GM12874 (cell line): ENCODE measurements around the gene KRT20.

Experiments used
- TF ChIP-seq, protein P1 (sequence below): IDR thresholded peaks from 2 replicates; pipeline ENCODE4 v1.5.1; 2011; ENCODE audit warnings: low read depth, mild to moderate bottlenecking, control low read depth, low read length, moderate library complexity; ENCODE audit not compliant: insufficient read depth

Gene KRT20

DNA sequence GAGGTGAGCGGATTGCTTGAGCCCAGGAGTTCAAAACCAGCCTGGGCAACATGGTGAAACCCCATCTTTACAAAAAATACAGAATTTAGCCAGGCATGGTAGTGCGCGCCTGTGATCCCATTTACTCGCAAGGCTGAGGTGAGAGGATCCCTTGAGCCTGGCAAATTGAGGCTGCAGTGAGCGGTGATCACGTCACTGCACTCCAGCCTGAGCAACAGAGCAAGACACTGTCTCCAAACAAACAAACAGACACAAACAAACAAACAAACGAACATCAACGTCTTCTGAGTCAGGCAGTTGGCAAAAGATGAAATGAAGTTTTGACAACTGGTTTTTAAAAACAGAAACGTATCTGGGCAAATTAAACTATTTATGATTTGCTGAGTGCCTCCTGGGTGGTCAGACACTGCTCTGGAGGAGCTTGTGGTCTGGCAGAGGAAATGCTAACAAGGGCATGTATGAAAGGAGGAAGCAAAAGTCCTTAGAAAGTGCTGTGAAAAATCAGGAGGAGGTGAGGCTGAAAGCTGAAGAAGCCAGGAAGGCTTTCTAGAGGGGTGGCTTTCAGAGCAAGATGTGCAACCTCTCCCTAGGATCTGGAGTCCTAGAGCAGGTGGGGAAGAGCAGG is 10.2 kb upstream of the KRT20 start:
- TF ChIP-seq, protein P1, sequence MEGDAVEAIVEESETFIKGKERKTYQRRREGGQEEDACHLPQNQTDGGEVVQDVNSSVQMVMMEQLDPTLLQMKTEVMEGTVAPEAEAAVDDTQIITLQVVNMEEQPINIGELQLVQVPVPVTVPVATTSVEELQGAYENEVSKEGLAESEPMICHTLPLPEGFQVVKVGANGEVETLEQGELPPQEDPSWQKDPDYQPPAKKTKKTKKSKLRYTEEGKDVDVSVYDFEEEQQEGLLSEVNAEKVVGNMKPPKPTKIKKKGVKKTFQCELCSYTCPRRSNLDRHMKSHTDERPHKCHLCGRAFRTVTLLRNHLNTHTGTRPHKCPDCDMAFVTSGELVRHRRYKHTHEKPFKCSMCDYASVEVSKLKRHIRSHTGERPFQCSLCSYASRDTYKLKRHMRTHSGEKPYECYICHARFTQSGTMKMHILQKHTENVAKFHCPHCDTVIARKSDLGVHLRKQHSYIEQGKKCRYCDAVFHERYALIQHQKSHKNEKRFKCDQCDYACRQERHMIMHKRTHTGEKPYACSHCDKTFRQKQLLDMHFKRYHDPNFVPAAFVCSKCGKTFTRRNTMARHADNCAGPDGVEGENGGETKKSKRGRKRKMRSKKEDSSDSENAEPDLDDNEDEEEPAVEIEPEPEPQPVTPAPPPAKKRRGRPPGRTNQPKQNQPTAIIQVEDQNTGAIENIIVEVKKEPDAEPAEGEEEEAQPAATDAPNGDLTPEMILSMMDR = no peak

DNA sequence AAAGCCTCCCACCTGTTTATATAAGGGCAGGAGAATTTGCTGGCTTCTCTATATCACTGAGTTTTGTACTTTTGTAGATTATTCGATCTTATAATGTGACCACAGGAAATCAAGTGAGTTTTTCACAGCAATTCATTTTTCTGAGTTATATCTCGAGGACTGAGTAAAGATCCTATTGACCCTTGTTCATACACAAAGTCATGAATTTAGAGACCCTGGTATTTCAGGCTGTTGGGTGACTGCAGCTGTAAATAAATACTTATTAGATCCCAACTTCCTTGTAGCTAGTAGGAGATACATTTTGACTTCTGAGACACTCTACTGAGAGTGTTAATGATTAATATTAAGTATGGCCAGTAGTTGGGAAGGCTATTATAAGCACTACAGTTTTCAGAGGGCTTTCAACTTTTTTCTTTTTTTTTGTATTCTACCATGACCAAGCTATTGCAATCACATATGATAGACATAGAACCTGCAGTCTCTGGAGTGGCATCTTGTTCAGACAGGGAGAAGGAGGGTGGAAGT is 3.2 kb upstream of the KRT20 start:
- TF ChIP-seq, protein P1 = no peak

DNA sequence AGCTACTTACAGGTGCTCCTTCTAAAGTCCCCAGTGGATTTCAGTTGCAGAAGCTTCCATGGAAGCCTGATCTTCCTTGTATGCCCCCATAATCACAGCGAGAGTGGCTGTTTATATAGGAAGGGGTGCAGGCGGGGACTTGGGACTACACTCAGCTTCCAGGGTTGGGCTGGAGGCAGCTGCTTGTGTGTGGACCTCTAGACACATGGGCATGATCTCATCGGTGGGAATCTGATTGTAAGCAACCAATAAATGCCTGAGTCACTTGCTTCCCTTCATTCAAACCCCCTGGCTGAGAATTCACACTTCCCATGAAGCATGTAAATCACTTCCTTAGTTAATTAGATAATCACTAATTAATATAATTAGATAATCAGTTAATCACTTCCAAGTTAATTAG is 1.0 kb upstream of the KRT20 start:
- TF ChIP-seq, protein P1 = no peak

DNA sequence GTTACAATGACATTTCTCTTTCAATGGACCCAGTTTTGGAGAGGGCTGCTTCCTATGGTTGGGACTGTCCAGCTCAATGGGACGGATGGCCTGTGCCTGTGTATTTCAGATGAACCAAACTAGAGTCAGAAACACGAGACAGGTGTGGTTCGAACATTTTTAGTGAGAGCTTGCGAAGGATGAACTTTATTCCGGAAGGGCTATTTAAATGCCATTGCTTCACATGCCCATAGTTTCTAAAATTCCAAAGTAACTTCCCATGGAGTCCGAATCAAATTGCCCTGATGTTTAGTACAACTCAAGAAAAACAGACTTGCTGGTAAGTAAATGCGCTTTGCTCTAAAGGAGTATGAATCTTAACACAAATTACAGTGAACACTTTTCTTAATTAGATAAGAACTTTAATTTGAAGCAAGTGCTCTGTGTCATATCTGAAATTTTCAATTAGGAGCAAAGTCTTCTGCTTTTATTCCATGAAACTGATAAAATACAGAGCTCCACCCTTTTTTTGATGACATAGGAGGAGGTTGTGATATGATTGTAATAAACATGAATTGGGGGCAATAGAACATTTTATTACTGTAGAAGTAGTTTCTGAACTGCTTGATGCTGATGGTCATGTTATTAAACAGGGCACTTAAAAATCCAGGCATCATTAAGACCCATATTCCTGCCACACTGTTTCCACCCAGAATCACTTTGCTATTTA is 1.3 kb downstream of the KRT20 start:
- TF ChIP-seq, protein P1 = no peak

DNA sequence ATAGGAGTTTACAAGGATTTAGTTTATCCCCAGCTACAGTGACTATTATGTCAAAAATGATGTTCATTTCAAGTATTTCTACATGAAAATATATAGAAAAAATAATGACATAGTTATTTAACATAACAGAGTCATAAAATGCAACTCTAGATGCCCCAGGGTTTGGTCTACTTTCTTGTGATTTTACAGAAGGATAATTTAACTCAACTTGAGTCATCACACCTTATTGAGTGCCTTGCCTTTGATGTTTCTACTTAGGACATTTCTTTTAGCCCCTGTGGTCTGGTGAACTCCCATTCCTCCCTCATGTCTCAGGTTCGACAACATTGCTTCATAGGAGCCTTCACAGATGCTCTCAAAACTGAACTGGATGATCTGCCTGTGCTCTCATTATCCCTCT is 2.0 kb downstream of the KRT20 start:
- TF ChIP-seq, protein P1 = no peak

DNA sequence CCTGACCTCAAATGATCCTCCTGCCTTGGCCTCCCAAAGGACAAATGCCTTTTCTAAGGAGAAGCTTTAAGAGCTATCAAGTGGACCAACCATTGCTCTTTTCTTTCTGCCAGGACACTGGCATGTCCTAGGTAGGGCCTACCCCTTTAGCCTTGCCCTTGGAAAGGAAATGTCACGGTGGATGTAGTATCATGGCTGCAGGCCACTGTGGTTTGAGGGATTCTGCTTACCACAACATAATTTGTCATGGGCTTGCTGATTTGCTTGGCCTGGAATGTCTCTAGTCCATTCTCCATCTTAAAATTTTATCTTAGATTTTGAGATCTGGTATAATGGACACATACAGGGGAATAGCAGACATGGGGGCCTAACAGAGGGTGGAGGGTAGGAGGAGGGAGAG is 6.0 kb downstream of the KRT20 start:
- TF ChIP-seq, protein P1 = no peak

DNA sequence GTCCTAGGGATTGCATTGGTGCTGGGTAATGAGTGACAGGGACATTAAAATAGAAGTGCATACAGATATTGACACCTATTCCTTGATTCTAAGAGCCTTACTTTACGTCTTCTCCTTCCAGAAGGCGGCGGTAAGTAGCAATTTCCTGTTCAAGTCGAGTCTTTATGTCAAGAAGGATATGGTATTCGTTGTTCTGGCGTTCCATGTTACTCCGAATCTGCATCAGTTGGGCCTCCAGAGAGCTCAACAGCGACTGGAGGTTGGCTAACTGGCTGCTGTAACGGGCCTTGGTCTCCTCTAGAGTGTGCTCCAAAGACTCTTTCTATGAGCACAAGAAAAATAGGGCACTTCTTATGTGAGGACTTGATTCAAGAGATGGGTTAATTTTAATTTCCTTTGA is 7.0 kb downstream of the KRT20 start:
- TF ChIP-seq, protein P1 = no peak
